Lower lobe of right lung (tissue), 2 donors: Measurements from ENCODE around the gene INPP5A. TPM values are rescaled to one million over a fixed set of nuclear protein-coding genes. Genes with fewer than 3 reads are reported as not detected.

Experiments used
- ATAC-seq, 2 donors: fragments of 200-7000 bp; cut with Tn5 transposase; one replicate each; pipeline ENCODE4 v1.9.1; 2020 to 2022; ENCODE audit warnings: mild to moderate bottlenecking in 2 of 2, moderate library complexity in 2 of 2
- DNase-seq: peaks from one replicate; pipeline ENCODE4 v3.0.0-alpha.2; 2020
- H3K27ac ChIP-seq: fragments of 200-600 bp; one replicate; pipeline ENCODE4 v1.8.0; 2022
- H3K27me3 ChIP-seq: fragments of 200-600 bp; one replicate; pipeline ENCODE4 v1.8.0; 2022; ENCODE audit warnings: low read depth
- H3K36me3 ChIP-seq: fragments of 200-600 bp; one replicate; pipeline ENCODE4 v1.8.0; 2022; ENCODE audit warnings: mild to moderate bottlenecking
- H3K4me1 ChIP-seq: fragments of 200-600 bp; one replicate; pipeline ENCODE4 v1.8.0; 2022
- H3K4me3 ChIP-seq: fragments of 200-600 bp; one replicate; pipeline ENCODE4 v1.8.0; 2022; ENCODE audit warnings: mild to moderate bottlenecking
- H3K9me3 ChIP-seq: fragments of 200-600 bp; one replicate; pipeline ENCODE4 v1.8.0; 2022
- intact Hi-C: fragments of 100-400 bp; cut with DNase I; formaldehyde crosslinking; loops from one replicate; pipeline ENCODE4 v1.11.0; 2022
- total RNA-seq: library from RNA; stranded (reverse); fragmentation: NEBNext Ultra II Directional; extraction: Animal tissue kit (Norgen Biotek cat#: 25700); gene quantifications from one replicate; pipeline ENCODE4 v1.2.1, GENCODE V29; 2021
- TF ChIP-seq, protein P1 (sequence below): fragments of 200-600 bp; IDR thresholded peaks from one replicate; pipeline ENCODE4 v1.8.0; 2022; ENCODE audit warnings: antibody characterized with exemption, mild to moderate bottlenecking
- donor health status: DM: no; HTN: yes; CAD: no; lungs with severe emphysema.

The INPP5A gene
- total RNA-seq, 1 donor from 2014 or later, result 34.1 TPM

- no peaks in the 10 kb centered on the region for H3K27me3 ChIP-seq
- H3K4me1 ChIP-seq, result no peaks in the 10 kb centered on the region
- peaks cover 5% of the 10 kb centered on the region for H3K36me3 ChIP-seq
- peak; percentile 6 to 13 for ATAC-seq
- no peak overlapping the region for H3K4me3 ChIP-seq
- intact Hi-C loops, result no loop called here
- H3K9me3 ChIP-seq, result no peaks in the 10 kb centered on the region
- TF ChIP-seq, protein P1, sequence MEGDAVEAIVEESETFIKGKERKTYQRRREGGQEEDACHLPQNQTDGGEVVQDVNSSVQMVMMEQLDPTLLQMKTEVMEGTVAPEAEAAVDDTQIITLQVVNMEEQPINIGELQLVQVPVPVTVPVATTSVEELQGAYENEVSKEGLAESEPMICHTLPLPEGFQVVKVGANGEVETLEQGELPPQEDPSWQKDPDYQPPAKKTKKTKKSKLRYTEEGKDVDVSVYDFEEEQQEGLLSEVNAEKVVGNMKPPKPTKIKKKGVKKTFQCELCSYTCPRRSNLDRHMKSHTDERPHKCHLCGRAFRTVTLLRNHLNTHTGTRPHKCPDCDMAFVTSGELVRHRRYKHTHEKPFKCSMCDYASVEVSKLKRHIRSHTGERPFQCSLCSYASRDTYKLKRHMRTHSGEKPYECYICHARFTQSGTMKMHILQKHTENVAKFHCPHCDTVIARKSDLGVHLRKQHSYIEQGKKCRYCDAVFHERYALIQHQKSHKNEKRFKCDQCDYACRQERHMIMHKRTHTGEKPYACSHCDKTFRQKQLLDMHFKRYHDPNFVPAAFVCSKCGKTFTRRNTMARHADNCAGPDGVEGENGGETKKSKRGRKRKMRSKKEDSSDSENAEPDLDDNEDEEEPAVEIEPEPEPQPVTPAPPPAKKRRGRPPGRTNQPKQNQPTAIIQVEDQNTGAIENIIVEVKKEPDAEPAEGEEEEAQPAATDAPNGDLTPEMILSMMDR, result no peak
- no peak overlapping the region for H3K27ac ChIP-seq
- peak; percentile 35 for DNase-seq
Measured at GRCh38 chr10:132645630-132646442, 108.2 kb downstream of the INPP5A start.

DNA sequence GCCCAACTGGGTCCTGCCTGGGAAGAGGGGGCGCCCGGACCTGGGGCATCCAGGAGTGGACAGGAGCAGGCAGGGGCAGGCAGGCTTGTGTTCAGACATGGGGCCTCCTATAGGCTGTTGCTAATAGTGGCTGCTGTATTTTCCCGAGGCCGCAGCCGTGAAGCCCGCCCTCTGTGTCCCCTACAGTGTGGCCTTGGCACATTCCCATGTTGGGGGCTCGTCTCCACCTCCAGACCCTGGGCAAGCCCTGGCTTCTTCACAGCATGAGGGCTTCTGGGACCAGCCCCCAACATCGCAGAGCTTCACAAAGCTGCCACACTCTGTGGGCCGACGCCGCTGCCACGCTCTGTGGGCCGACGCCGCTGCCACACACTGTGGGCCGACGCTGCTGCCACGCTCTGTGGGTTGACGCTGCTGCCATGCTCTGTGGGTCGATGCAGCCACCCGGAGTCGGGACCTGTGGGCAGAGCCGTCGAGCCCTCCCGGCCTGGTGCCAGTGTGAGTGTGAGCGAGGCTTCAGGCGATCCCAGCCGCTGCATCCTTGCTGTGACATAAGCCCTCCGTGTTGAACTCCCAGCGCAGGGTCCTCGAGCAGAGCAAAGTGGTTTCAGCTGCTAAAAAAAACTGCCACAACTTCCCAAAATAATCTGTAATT is 109.0 kb downstream of the INPP5A start:
- ATAC-seq (peak; percentile 16), DNase-seq (peak; percentile 44)
- intact Hi-C loops, result no loop called here
- H3K4me3 ChIP-seq, result no peak overlapping the region
- H3K27me3 ChIP-seq, result no peaks in the 10 kb centered on the region
- H3K27ac ChIP-seq, result no peak overlapping the region
- no peaks in the 10 kb centered on the region for H3K4me1 ChIP-seq
- H3K36me3 ChIP-seq, result peaks cover 5% of the 10 kb centered on the region
- H3K9me3 ChIP-seq, result no peaks in the 10 kb centered on the region
- TF ChIP-seq, protein P1, result no peak

GRCh38 chr10:132647424-132647823 is 109.8 kb downstream of the INPP5A start:
- Histone ChIP-seq H3K27me3 (no peaks in the 10 kb centered on the region), H3K36me3 (peaks cover 8% of the 10 kb centered on the region), H3K9me3 (no peaks in the 10 kb centered on the region), H3K4me1 (no peaks in the 10 kb centered on the region), H3K27ac (no peak overlapping the region), H3K4me3 (no peak overlapping the region)
- DNase-seq (peak; percentile 17), ATAC-seq (no peak)
- TF ChIP-seq, protein P1, result no peak
- intact Hi-C loops, result no loop called here

DNA sequence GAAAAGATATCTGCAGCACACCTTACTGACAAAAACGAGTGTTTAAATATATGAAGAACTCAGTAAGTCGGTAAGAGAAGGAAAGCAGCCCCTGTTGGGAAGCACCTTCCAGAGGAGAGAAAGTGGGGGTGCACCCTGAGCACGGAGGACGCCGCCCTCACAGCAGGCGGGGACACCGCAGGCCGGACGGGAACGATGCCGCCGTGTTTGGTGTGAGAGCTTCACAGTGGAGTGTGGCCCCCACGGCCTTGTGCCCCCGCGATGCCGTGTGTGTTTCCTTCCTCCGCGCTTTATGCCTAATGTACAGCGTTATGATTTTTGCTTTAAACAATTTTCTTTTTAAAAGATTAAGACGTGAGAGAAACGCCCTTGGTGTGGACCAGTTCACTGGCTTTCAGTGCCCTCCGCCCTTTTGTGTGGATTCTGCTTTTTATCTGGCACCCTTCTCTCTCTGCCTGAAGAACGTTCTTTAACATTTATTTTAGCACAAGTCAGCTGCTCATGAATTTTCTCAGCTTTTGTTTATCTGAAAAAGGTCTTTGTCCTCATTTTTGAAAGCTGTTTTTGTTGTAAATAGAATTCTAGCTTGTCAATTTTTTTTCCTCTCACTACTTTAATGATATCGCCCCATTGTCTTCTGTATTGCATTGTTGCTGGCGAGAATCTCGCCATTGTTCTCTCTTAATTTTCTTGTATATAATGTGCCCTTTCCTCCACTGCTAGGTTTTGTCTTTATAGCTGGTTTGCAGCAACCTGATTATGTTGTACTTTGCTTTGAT is 110.7 kb downstream of the INPP5A start:
- Histone ChIP-seq H3K9me3 (no peaks in the 10 kb centered on the region), H3K4me1 (no peaks in the 10 kb centered on the region), H3K36me3 (peaks cover 17% of the 10 kb centered on the region), H3K27ac (no peak overlapping the region), H3K27me3 (no peaks in the 10 kb centered on the region), H3K4me3 (no peak overlapping the region)
- DNase-seq (peak; percentile 37), ATAC-seq (no peak)
- TF ChIP-seq, protein P1, result no peak
- intact Hi-C loops, result no loop called here

DNA sequence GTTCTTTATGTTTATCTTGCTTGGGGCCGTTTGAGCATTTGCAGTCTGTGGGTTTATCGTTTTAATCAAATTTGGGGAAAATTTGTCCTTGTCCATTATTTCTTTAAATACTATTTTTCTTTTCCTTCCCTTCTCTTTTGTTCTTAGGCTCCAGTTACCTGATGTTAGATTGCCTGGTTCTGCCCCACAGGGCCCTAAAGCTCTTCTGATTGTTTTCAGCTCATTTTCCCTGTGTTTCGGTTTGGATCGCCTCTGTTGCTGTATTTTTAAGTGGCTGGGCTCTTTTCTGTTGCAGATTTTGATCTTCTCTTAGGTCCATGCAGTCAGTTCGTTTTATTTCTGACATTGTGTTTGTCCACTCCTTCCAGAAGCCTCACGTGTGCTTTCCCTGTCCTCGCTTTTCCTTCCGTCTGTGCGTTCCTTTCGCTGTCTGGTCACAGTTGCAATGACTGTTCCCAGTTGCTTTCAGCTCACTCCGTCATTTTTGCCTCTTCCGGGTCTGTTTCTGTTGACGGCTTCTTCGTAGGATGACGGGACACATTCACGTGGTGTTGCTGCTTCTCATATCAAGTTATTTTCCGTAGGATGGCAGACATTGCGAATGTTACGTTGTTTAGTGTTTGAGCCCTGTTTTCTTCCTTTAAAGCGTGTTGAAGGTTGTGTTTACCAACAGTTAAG is 111.4 kb downstream of the INPP5A start:
- Histone ChIP-seq H3K4me3 (no peak overlapping the region), H3K36me3 (peaks cover 24% of the 10 kb centered on the region), H3K9me3 (no peaks in the 10 kb centered on the region), H3K4me1 (no peaks in the 10 kb centered on the region), H3K27me3 (no peaks in the 10 kb centered on the region), H3K27ac (no peak overlapping the region)
- intact Hi-C loops, result no loop called here
- ATAC-seq (no peak), DNase-seq (peak; percentile 2)
- TF ChIP-seq, protein P1, result no peak
